KOPT-K1 (cell line): ENCODE results near the gene KRT80.

ENCODE experiments used
- H3K27ac ChIP-seq: fragments of 200-600 bp; sonication (generic); 2 replicates; pipeline ENCODE4 v1.5.1; 2016; ENCODE audit warnings: antibody characterized with exemption, mild to moderate bottlenecking, low read depth, low read length; ENCODE audit not compliant: poor library complexity, severe bottlenecking
- H3K36me3 ChIP-seq: fragments of 200-600 bp; sonication (generic); 2 replicates; pipeline ENCODE4 v1.5.1; 2017; ENCODE audit warnings: antibody characterized with exemption, mild to moderate bottlenecking, low read length, moderate library complexity; ENCODE audit not compliant: insufficient read depth
- H3K9me3 ChIP-seq: fragments of 200-600 bp; sonication (generic); 2 replicates; pipeline ENCODE4 v1.5.1; 2017; ENCODE audit warnings: antibody characterized with exemption, low read length, mild to moderate bottlenecking; ENCODE audit not compliant: insufficient read depth, poor library complexity, severe bottlenecking

Gene KRT80

DNA sequence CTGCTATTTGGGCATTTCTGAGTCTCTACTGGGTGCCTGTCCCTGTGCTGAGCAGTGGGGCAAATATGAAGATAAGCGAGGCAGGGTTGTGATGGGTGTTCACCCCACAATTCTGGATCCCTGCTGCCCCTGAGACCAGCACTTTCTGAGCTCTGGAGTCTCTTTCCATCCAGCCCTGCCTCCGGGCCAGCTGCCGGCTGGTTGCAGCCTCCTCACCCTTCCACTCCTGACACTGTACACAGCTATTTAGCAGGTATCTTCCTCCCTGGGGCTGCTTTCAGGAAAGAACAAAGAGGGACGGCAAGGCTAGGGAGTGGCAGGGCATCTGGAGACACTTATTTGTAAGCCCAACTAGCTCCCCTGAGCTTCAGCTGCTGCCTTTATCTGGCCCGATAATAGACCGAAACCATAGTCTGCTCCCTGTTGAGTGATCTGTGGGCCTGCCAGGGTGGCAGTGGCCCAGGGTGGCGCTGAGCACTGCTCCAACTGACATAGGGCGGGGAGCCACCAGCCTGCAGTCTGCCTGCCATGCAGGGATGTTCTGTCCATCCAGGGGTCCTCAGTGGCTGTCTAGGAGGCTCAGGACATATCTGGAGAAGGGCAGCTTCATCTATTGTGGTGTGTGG lies 7.6 kb upstream of the KRT80 start:
- H3K9me3 ChIP-seq = no peaks in the 10 kb centered on the region
- H3K36me3 ChIP-seq = no peaks in the 10 kb centered on the region
- H3K27ac ChIP-seq = no peak overlapping the region

DNA sequence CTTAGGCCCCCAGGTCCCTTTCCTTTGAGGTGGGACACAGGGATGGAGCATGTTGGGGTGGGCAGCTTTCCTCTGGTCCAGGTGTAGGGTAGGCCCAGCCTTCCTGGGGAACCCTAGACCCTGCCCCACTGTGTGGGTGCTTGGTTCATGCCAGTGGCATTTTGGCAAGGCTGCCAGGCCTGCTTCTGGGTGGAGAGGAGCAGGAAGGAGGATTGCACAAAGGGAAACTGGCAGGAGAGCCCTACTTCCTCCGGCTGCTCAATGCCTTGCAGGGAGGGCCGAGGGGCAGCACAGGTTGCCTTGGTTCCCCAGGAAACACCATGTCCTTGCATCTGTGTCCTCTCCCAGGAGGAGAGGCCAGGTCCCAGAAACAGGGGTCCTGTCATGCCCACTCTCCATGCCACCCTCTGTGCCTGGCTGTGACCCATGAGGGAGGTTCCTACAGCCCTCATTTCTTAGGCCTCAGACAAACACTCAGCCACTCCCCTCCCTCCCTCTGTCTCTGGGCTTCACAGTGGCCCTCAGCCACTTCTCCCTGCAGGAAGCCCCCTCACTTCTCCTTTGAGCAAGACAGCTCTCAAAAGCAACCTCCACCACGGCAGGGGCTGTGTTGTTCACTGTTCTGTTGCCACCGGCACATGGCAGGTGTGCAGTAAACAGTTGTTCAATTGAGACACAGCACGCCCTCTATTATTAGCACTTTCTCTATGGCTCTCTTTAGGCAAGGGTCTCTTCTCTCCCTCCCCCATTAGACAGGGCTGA lies 6.8 kb upstream of the KRT80 start:
- no peaks in the 10 kb centered on the region for H3K9me3 ChIP-seq
- H3K36me3 ChIP-seq = no peaks in the 10 kb centered on the region
- H3K27ac ChIP-seq = no peak overlapping the region

DNA sequence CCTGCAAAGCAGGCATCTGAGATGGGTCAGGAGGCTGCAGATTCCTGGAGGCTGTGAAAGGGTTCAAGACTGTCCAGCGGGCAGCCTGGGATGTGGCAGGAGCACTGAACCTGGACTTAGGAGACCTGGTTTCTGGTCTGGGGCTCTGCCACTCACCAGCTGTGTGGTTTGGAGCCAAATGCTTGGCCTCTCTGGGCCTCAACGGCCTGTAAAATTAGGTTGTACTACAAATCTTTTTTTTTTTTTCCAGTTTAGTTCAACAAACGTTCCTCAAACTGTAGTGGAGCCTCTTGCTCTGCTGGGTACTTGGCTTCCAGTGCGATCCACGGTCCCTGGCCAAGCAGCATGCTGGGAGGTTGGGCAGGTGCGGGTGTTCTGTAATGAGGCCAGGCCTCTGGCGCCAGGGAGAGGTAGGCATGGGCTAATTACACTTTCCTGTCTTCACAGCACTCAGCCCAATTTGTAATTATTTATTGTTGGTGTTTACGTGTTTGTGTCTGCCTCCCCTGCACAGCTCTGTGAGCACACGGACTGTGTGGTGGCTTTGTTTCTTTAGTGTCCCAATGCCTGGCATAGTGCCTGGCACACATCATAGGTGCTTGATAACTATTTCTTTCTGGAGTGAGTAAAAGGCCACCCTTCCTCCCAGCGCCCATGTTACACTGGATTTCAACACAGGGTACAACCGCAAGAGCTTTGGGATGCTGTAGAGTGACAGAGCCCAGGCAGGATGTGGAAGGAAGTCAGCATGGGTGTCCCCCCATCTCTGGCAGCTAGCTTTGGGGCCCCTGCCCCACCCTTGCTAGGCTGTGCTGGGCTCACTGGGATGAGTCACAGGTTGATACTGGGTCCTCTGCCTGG lies 5.8 kb upstream of the KRT80 start:
- no peaks in the 10 kb centered on the region for H3K36me3 ChIP-seq
- H3K9me3 ChIP-seq = no peaks in the 10 kb centered on the region
- no peak overlapping the region for H3K27ac ChIP-seq

DNA sequence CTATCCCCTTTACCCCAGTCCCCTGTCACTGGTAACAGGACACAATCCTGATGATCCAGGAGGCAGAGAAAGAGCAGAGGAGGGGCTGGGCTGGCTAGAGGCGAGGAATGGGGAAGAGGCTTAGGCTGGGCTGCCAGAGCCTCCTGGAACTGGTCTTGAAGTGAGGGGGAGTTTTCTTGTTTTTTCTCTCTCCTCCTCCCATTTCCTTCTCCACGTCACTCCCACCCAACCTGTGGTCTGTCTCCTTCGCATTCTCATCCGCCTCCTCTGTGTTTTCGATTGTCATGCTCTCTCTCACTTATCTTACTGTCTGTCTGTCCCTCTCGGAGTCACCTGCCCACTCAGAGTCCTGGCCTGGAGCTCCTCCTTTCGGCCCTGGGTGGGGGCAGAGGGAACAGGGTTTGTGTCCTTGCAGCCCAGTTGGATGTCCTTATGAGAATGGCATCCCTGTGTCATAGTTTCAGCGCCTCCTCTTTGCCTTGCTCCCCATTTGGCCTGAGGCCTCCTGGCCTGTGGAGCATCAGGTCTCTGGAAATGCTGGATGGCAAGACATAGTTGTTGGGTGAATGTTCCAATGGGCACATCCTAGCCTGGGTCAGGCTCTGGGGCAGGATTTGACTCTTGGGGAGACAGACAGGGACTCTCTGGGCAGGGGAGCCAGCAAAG lies 3.4 kb upstream of the KRT80 start:
- no peak overlapping the region for H3K27ac ChIP-seq
- no peaks in the 10 kb centered on the region for H3K9me3 ChIP-seq
- no peaks in the 10 kb centered on the region for H3K36me3 ChIP-seq

DNA sequence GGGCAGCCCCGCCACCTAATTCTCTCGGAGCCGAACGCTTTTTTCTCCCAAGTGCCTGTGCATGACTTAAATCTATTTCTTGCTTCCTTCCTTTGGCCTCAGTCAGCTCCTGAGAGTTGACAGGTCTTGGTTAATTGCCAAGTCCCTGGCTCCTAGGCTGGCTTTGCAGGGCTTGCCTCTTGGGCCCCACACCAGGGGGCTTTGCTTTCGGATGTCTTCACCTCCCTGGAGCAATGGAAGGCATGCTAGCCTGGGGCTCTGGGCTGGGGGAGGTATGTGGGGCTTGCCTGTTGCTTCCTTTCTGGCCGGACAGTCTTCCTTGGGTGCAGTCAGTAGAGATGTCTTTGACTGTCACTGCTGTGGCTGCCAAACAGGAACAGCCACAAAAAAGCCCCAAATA lies 2.2 kb upstream of the KRT80 start:
- Histone ChIP-seq H3K27ac (no peak overlapping the region), H3K36me3 (no peaks in the 10 kb centered on the region)

DNA sequence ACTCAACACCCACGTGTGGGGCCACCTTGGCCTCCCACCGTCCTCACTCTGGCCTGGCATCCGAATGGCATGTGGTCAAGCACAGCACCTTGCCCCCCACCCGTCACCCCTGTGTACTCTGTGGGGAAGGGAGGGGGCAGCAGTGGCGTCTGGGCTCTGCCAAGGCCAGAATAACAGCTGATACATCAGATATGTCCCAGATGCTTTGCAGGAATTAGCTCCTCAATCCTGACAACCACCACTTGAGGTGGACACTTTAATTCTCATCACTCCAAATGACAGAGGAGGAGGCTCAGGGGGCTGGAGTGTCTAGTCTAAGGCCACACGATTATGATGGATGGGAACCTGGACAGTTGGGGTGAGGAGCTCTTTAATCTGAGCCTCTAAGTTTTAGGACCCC lies 1.7 kb upstream of the KRT80 start:
- H3K9me3 ChIP-seq = no peaks in the 10 kb centered on the region
- H3K36me3 ChIP-seq = no peaks in the 10 kb centered on the region
- no peak overlapping the region for H3K27ac ChIP-seq

More for the DNA sequence above, 2.2 kb upstream of the KRT80 start:
- no peaks in the 10 kb centered on the region for H3K9me3 ChIP-seq

DNA sequence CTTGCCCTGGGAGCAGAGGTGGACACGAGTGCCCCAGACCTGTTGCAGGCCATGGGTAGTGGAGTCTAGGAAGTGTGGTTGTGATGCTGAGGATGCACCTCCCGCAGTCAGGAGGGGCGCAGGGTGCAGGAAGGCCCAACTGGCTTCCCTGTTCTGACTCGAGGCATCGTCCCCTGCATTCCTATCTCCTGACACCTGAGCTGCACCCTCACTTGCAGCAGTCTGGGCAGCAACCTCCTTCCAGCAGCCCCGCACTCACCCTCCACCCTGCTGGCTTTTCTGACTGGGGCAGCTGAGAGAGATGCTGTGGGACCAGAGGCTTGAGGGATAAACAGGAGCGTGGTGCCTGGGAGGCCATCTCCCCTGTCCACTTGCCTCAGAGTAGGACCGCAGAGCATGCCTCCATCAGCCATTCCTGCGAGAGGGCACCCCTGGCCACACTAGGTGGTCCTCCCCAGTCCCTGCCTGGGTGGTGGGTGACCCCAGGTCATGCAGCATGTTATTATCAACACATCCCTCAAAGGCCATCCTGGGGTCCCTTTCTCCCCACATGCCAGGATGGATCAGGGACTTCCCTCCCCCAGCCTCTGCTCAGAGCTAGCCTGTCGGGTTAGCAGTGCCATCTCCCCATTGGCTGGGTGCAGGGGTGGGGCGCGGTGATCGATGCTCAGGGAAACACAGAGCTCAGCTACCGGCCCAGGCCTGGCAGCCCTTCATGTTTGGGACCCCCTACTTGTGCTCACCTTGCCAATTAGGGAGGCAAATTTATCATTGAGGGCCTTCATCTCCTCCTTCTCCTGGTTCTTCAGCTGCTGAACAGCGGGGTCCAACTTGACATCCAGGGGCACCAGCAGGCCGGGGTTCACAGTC lies 719 bp downstream of the KRT80 start:
- no peak overlapping the region for H3K27ac ChIP-seq
- no peaks in the 10 kb centered on the region for H3K36me3 ChIP-seq
- H3K9me3 ChIP-seq = no peaks in the 10 kb centered on the region

DNA sequence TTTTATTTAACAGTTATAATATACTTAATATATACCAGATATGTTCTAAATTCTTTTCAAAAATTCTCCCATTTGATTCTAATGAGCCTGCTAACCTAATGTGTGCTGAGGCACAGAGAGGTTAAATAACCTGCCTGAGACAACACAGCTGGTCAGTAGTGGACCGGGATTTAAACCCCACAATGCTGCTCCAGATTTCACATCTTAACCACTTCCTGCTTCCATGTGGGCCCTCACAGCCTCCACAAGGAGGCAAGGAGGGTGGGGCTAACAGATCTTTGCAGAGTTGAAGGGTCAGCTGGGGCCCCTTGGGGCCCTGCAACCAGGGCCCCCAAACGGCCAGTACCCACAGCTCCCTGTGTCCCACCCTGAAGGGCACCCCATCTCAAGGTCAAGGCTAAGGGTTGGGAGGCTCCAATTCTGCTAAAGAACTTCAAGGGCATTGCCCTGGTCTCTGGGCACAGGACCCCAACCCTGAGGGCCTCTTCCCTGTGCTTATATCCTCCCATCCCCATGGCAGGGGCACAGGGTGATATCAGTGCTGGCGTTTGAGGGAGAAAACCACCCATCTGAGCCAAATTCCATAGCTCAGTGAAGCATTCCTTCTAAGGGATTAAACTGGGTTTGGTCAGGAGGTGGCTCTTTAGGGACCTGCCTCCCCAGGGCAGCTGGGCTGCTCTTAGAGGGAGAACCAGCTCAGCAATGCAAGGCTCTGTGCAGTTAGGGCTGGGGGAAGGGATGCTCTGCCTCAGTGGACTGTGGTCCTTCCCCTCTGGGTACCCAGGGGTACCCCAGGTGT lies 2.2 kb downstream of the KRT80 start:
- H3K36me3 ChIP-seq = no peaks in the 10 kb centered on the region
- no peaks in the 10 kb centered on the region for H3K9me3 ChIP-seq
- H3K27ac ChIP-seq = no peak overlapping the region

DNA sequence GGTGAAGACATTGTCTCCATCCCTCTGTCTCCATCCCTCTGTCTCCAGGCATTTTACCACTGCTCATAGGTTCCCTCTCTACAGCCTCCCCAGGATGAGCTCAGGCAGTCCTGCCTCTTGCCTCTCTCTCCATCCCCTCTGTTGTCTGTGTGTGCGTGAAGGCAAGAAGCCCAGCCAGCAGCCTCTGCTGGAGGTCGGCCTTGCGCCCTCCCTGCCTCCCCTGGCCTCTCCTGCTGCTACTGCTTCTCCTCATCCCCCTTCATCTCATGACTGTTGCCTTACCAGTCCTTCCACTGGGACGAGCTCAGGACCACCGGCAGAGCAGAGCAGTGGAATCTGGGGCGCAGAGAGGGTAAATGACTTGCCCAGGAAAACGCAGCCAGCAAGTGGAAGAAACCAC lies 3.2 kb downstream of the KRT80 start:
- H3K36me3 ChIP-seq = no peaks in the 10 kb centered on the region
- H3K9me3 ChIP-seq = no peaks in the 10 kb centered on the region
- H3K27ac ChIP-seq = no peak overlapping the region

DNA sequence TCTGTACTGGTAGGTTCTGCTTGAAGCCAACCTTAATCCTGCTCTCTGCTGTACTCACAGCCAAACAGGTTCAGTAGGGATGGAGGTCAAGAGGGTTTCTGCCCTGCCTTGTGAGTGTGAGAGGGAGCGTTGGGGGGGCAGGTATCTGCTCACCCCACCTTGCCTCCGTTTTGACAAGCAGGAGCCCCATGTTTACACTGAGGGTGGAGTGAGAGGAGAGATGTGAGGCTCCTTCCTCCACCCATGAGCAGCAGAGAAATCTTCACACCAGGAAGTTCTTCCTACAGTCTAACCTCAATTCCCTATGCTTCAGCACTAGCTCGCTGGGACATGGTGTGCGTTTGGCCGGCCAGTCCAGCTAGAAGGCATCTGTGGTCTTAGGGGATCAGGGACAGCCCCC lies 4.2 kb downstream of the KRT80 start:
- no peak overlapping the region for H3K27ac ChIP-seq

DNA sequence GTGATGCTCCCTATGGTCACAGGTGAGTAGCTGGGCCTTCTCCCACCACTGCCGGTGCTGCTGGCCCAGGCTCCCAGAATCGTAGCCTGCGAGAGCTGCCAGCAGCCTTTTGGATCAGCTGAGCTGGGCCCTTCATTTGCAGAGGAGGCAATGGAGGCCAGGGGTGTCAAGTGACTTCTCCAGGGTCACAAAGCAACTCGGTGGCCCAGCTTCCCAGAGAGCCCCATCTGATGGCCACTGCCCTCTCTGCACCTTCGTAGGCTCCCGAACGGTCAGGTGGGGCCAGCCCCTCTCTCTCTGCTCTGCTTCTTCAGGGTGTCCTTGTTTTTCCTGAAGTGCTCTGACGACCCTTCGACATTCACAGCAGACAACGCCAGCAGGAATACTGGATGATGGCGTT lies 4.6 kb downstream of the KRT80 start:
- H3K9me3 ChIP-seq = no peaks in the 10 kb centered on the region

More for the DNA sequence above, 4.2 kb downstream of the KRT80 start:
- H3K36me3 ChIP-seq = no peaks in the 10 kb centered on the region
- no peaks in the 10 kb centered on the region for H3K9me3 ChIP-seq

DNA sequence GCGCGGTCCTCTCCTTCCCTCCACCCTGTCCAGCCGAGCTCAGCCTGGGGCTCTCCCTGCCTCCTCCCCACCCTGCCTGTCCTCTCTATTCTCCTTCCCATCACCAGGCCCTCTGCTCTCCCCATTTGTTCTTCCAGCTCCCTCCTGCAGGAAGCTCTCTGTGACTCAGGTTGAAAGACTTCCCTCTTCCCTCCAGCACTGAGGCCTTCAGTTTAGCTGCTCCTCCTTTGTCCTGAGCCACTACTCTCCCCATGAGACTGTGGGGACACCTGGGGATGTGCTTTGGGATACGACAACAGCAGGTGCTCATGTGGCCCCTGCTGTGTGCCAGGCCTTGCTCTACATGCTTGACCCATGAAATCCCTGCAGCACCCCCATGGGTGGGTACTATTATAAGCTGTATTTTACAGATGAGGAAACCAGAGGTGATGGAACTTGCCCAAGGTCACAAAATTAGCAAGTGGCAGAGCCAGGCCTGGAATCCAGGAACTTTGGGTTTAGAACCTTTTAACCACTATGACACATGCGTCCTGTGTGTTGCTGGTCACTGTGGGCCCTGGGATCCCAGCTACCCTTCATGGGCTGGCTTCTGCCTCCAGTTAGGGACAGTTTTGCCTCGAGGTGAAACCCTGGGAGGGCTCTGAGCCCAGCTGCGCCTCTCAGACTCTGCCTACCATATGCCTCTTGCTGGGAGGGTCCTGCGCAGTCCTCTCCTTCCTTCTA lies 5.5 kb downstream of the KRT80 start:
- H3K9me3 ChIP-seq = no peaks in the 10 kb centered on the region
- no peak overlapping the region for H3K27ac ChIP-seq
- no peaks in the 10 kb centered on the region for H3K36me3 ChIP-seq

More for the DNA sequence above, 4.6 kb downstream of the KRT80 start:
- H3K27ac ChIP-seq = no peak overlapping the region
- no peaks in the 10 kb centered on the region for H3K36me3 ChIP-seq

DNA sequence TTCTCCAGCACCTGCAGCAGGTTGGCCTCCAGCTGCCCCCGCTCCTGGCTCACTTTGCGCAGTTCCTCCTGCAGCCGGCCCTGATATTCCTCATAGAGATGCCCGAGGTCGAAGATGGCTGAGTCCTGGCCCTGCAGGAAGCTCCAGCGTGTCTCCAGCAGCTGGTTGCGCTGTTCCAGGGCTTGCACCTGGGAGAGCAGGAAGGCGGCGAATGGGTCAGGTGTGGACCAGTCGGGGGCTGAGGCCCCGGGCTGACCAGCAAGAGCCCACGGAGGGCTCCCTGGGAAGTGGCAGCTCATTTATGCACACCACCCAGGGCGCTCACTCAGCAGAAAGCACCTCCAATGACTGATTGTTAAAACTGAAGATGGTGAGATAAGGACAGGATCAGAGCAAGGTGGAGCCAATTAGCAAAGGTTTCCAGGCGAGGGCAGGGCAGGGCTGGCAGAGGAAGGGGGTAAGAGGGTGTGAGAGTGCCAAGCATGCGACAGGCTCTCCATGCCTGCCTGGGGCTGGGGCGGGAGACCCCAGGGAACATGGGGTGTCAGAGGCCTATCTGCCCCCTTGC lies 6.3 kb downstream of the KRT80 start:
- no peaks in the 10 kb centered on the region for H3K9me3 ChIP-seq
- H3K36me3 ChIP-seq = no peaks in the 10 kb centered on the region
- no peak overlapping the region for H3K27ac ChIP-seq
